Adrenal gland (tissue), 5 donors: ENCODE results near the gene IKZF2.

ENCODE experiments used
- CTCF ChIP-seq, 6 experiments: fragments of 450-650 bp in 4 of 6; fragments of 200-600 bp in 2 of 6; sonication (generic) in 1 of 6; IDR thresholded peaks; 1 replicate in 5 of 6; 2 replicates in 1 of 6; pipeline versions ENCODE4 v1.5.1 to v1.8.0; 2016 to 2021; ENCODE audit warnings: antibody characterized with exemption in 6 of 6, mild to moderate bottlenecking in 2 of 6, moderate library complexity in 1 of 6
- POLR2A ChIP-seq, 2 donors: fragments of 450-650 bp; IDR thresholded peaks; one replicate each; pipeline ENCODE4 v1.6.1; 2017; ENCODE audit warnings: antibody characterized with exemption in 2 of 2, mild to moderate bottlenecking in 2 of 2, moderate library complexity in 1 of 2
- donor health status: DM: no; HTN: no; CAD: no.

DNA sequence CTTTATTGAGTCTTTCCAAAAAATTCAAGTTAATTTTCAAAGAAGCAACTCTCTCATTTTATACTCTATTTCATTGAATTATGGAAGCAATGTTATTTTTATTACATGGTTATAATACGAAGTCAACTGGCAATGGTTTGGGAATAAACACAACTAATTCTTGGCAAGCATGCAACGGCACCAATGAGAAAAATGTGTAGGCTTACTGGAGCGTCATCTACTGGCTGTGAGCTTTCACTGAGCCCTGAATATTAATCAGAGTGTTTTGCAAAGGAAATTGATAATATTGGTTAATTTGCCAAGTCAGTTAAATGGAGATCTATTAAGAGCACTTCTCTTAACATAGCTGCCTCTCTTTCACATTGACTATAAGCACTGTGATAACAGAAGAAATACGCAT, 163.9 kb downstream of the IKZF2 start:
- TF ChIP-seq CTCF (IDR thresholded peaks at IDR 0.05) (no peak), POLR2A (IDR thresholded peaks at IDR 0.05) (no peak)
